MM.1S (cell line): ENCODE data around the gene CFAP20.

Experiments used
- EZH2 ChIP-seq: fragments of 300-600 bp; sonication (generic); optimal IDR thresholded peaks from 2 replicates; pipeline ENCODE3; 2017; ENCODE audit warnings: low read depth, mild to moderate bottlenecking, antibody characterized with exemption, low read length, mixed read lengths
- EZH2phosphoT487 ChIP-seq: fragments of 300-600 bp; sonication (generic); IDR thresholded peaks from 2 replicates; pipeline ENCODE4 v1.6.1; 2018; ENCODE audit warnings: antibody characterized with exemption, low read length
- TF ChIP-seq, protein P1 (sequence below): fragments of 300-600 bp; sonication (generic); IDR thresholded peaks from 2 replicates; pipeline ENCODE4 v1.5.1; 2016; ENCODE audit warnings: antibody characterized with exemption, low read length, mixed read lengths

GRCh38 chr16:58125041-58125440, 4.1 kb downstream of the CFAP20 start:
- TF ChIP-seq EZH2 (no peak), EZH2phosphoT487 (no peak)
- TF ChIP-seq, protein P1, sequence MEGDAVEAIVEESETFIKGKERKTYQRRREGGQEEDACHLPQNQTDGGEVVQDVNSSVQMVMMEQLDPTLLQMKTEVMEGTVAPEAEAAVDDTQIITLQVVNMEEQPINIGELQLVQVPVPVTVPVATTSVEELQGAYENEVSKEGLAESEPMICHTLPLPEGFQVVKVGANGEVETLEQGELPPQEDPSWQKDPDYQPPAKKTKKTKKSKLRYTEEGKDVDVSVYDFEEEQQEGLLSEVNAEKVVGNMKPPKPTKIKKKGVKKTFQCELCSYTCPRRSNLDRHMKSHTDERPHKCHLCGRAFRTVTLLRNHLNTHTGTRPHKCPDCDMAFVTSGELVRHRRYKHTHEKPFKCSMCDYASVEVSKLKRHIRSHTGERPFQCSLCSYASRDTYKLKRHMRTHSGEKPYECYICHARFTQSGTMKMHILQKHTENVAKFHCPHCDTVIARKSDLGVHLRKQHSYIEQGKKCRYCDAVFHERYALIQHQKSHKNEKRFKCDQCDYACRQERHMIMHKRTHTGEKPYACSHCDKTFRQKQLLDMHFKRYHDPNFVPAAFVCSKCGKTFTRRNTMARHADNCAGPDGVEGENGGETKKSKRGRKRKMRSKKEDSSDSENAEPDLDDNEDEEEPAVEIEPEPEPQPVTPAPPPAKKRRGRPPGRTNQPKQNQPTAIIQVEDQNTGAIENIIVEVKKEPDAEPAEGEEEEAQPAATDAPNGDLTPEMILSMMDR, result no peak
